Endothelial cell of umbilical vein (primary cell): Measurements from ENCODE around the gene LBHD2.

Source experiments
- CTCF ChIP-seq, 2 donors: IDR thresholded peaks; 1 replicate in 1 of 2; 2 replicates in 1 of 2; pipeline ENCODE4 v1.5.1; 2011; ENCODE audit warnings: low read length in 2 of 2, mild to moderate bottlenecking in 2 of 2, moderate library complexity in 2 of 2, control low read depth in 1 of 2, inconsistent platforms in 1 of 2, low read depth in 1 of 2; ENCODE audit not compliant: insufficient read depth in 1 of 2; ENCODE audit errors: extremely low read depth in 1 of 2
- EZH2 ChIP-seq: IDR thresholded peaks from 2 replicates; pipeline ENCODE4 v1.6.1; 2012; ENCODE audit warnings: borderline replicate concordance, low read depth, mild to moderate bottlenecking, moderate library complexity, low read length, inconsistent platforms; ENCODE audit not compliant: severe bottlenecking
- MYC ChIP-seq: IDR thresholded peaks from one replicate; pipeline ENCODE4 v1.6.1; 2011; ENCODE audit warnings: mild to moderate bottlenecking, low read depth, low read length
- POLR2A ChIP-seq: IDR thresholded peaks from 2 replicates; pipeline ENCODE4 v1.6.1; 2012; ENCODE audit warnings: low read depth, mild to moderate bottlenecking, control low read depth, low read length

GRCh38 chr14:103074729-103075367, 9.2 kb upstream of the LBHD2 start:
- TF ChIP-seq CTCF (IDR thresholded peaks at IDR 0.05; ENCODE audit: extremely low read depth in 1 of 2, insufficient read depth in 1 of 2, low read depth in 1 of 2, low read length in 2 of 2) = no peak
- TF ChIP-seq MYC = no peak
- no peak for TF ChIP-seq POLR2A
- no peak for TF ChIP-seq EZH2
